ENCODE measurements around the gene ABCB9. TPM values are rescaled to one million over a fixed set of nuclear protein-coding genes. Genes with fewer than 3 reads are reported as not detected.

Gene ABCB9
- total RNA-seq, 1 experiment from 2014 or later, result 11.0 TPM

Other genes starting within 250 kb of the ABCB9 start
- not detected in 2 replicates for gene HCAR3, start 249.7 kb downstream of the ABCB9 start, total RNA-seq (2014; rRNA removed; shearing (Covaris generic))
- not detected in 2 replicates for gene HCAR1, start 235.6 kb downstream of the ABCB9 start, total RNA-seq (2014; rRNA removed; shearing (Covaris generic))
- 57.4 and 62.2 TPM in 2 replicates for gene DENR, start 213.6 kb downstream of the ABCB9 start, total RNA-seq (2014; rRNA removed; shearing (Covaris generic))
- gene CCDC62, start 191.9 kb downstream of the ABCB9 start, total RNA-seq (2014; rRNA removed; shearing (Covaris generic)), result 0.78 and 1.2 TPM in 2 replicates
- 14.7 and 21.7 TPM in 2 replicates for gene HIP1R, start 131.0 kb downstream of the ABCB9 start, total RNA-seq (2014; rRNA removed; shearing (Covaris generic))
- 11.9 and 31.5 TPM in 2 replicates for gene VPS37B, start 70.3 kb downstream of the ABCB9 start, total RNA-seq (2014; rRNA removed; shearing (Covaris generic))
- gene OGFOD2, start 8.8 kb upstream of the ABCB9 start, total RNA-seq (2014; rRNA removed; shearing (Covaris generic)), result 16.3 and 23.4 TPM in 2 replicates
- 263 and 326 TPM in 2 replicates for gene ARL6IP4, start 14.2 kb upstream of the ABCB9 start, total RNA-seq (2014; rRNA removed; shearing (Covaris generic))
- 0.42 TPM in 1 of 2 replicates, not detected in the other for gene PITPNM2, start 184.6 kb upstream of the ABCB9 start, total RNA-seq (2014; rRNA removed; shearing (Covaris generic))